Head of caudate nucleus (tissue), 42 donors: ENCODE measurements around the gene DHRS1.
A peak's percentile ranks its signal among the peaks of the same experiment; 100 is the strongest.

Experiments used
- DNase-seq, 42 donors: peaks; one replicate each; pipeline versions ENCODE4 v3.0.0 to v3.0.0-alpha.2; 2020 to 2021; ENCODE audit warnings: mixed read lengths in 7 of 42
- intact Hi-C: fragments of 100-400 bp; cut with DNase I; formaldehyde crosslinking; loops from one replicate; pipeline ENCODE4 v1.15.0; 2022

The DHRS1 gene

GRCh38 chr14:24271134-24271833 lies 28.3 kb downstream of the DHRS1 start, which contains the start of gene RABGGTA:
Gene RABGGTA, minus strand, starts transcription at chr14:24271597. Its CDS starts 482 bp downstream, at chr14:24271115.
- DNase-seq = peak; percentile 63 to 94 (median 86)
- intact Hi-C loops = no loop called here

- no peak for DNase-seq
- intact Hi-C loops = no loop called here
Observed at GRCh38 chr14:24270537-24271133, 28.9 kb downstream of the DHRS1 start.

GRCh38 chr14:24269910-24270536 lies 29.6 kb downstream of the DHRS1 start:
- no peak for DNase-seq
- intact Hi-C loops = no loop called here

- intact Hi-C loops = no loop called here
- DNase-seq = no peak
Observed at GRCh38 chr14:24269368-24269767, 30.2 kb downstream of the DHRS1 start.

GRCh38 chr14:24268225-24268624 lies 31.4 kb downstream of the DHRS1 start:
- intact Hi-C loops = no loop called here

GRCh38 chr14:24267516-24267915 lies 32.1 kb downstream of the DHRS1 start:
- no peak for DNase-seq
- intact Hi-C loops = no loop called here

More at GRCh38 chr14:24268225-24268624, 31.4 kb downstream of the DHRS1 start:
- no peak for DNase-seq

GRCh38 chr14:24266344-24267244 lies 33.0 kb downstream of the DHRS1 start:
- intact Hi-C loops = no loop called here
- DNase-seq = no peak

- DNase-seq = no peak
- intact Hi-C loops = no loop called here
Observed at GRCh38 chr14:24264298-24264697, 35.3 kb downstream of the DHRS1 start.

- DNase-seq = no peak
- intact Hi-C loops = no loop called here
Observed at GRCh38 chr14:24263848-24264247, 35.7 kb downstream of the DHRS1 start.

- DNase-seq = no peak
- intact Hi-C loops = no loop called here
Observed at GRCh38 chr14:24262821-24263733, 36.5 kb downstream of the DHRS1 start, which contains the start of gene TGM1. Gene TGM1, minus strand, starts transcription at chr14:24263177. Its CDS starts 825 bp downstream, at chr14:24262352.

- DNase-seq = no peak
- intact Hi-C loops = no loop called here
Observed at GRCh38 chr14:24261969-24262327, 37.6 kb downstream of the DHRS1 start.

GRCh38 chr14:24261256-24261968 lies 38.2 kb downstream of the DHRS1 start:
- intact Hi-C loops = no loop called here
- no peak for DNase-seq

GRCh38 chr14:24260780-24261157 lies 38.8 kb downstream of the DHRS1 start:
- intact Hi-C loops = no loop called here
- DNase-seq = no peak

- no peak for DNase-seq
Observed at GRCh38 chr14:24260026-24260779, 39.4 kb downstream of the DHRS1 start.

GRCh38 chr14:24259282-24260025 lies 40.1 kb downstream of the DHRS1 start:
- DNase-seq = no peak
- intact Hi-C loops = no loop called here

More at GRCh38 chr14:24260026-24260779, 39.4 kb downstream of the DHRS1 start:
- intact Hi-C loops = no loop called here

GRCh38 chr14:24258548-24259265 lies 40.9 kb downstream of the DHRS1 start:
- intact Hi-C loops = no loop called here
- DNase-seq = no peak
